Omental fat pad (tissue), 4 donors: ENCODE results near the gene RGPD3. TPM values are rescaled to one million over a fixed set of nuclear protein-coding genes. Genes with fewer than 3 reads are reported as not detected.
"Not testable (repeated sequence)": the region's sequence is repeated elsewhere in the genome, so short reads cannot be mapped to it uniquely, and the experiment has no call there.

Experiments
- ATAC-seq: fragments of 150-250 bp; one replicate; pipeline ENCODE4 v1.9.1; 2016; ENCODE audit warnings: mild to moderate bottlenecking, moderate library complexity; ENCODE audit not compliant: low FRiP score
- DNase-seq: peaks from one replicate; pipeline ENCODE4 v3.0.0-alpha.2; 2019; ENCODE audit warnings: low spot score
- total RNA-seq, 4 donors: library from RNA; depleted of rRNA; stranded (reverse); fragments of >200 nt; gene quantifications; one replicate each; pipeline ENCODE4 v1.1.0, GENCODE V29; 2016
- TF ChIP-seq, protein P1 (sequence below), 3 donors: fragments of 450-650 bp; IDR thresholded peaks; one replicate each; pipeline ENCODE4 v1.5.1; 2016 to 2017; ENCODE audit warnings: antibody characterized with exemption in 3 of 3, mild to moderate bottlenecking in 3 of 3, moderate library complexity in 2 of 3

RGPD3 gene
- 1 to 10 TPM in 1 of 4 donors, under 1 TPM in 3; 0.47 to 1.1 (median 0.67) TPM for total RNA-seq

GRCh38 chr2:106468107-106468506 is at the start of gene RGPD3:
Gene RGPD3 (minus strand): TSS chr2:106468413. CDS start chr2:106468288, 125 bp downstream.
- DNase-seq, ATAC-seq: not testable (repeated sequence)

GRCh38 chr2:106517329-106517728 is 49.1 kb upstream of the RGPD3 start:
- TF ChIP-seq, protein P1, sequence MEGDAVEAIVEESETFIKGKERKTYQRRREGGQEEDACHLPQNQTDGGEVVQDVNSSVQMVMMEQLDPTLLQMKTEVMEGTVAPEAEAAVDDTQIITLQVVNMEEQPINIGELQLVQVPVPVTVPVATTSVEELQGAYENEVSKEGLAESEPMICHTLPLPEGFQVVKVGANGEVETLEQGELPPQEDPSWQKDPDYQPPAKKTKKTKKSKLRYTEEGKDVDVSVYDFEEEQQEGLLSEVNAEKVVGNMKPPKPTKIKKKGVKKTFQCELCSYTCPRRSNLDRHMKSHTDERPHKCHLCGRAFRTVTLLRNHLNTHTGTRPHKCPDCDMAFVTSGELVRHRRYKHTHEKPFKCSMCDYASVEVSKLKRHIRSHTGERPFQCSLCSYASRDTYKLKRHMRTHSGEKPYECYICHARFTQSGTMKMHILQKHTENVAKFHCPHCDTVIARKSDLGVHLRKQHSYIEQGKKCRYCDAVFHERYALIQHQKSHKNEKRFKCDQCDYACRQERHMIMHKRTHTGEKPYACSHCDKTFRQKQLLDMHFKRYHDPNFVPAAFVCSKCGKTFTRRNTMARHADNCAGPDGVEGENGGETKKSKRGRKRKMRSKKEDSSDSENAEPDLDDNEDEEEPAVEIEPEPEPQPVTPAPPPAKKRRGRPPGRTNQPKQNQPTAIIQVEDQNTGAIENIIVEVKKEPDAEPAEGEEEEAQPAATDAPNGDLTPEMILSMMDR (IDR thresholded peaks at IDR 0.05), result no peak
- ATAC-seq, result no peak

GRCh38 chr2:106516864-106517263 is 48.7 kb upstream of the RGPD3 start:
- ATAC-seq (no peak), DNase-seq (no peak)
- TF ChIP-seq, protein P1 (IDR thresholded peaks at IDR 0.05), result no peak

More at GRCh38 chr2:106517329-106517728, 49.1 kb upstream of the RGPD3 start:
- DNase-seq, result no peak

DNA sequence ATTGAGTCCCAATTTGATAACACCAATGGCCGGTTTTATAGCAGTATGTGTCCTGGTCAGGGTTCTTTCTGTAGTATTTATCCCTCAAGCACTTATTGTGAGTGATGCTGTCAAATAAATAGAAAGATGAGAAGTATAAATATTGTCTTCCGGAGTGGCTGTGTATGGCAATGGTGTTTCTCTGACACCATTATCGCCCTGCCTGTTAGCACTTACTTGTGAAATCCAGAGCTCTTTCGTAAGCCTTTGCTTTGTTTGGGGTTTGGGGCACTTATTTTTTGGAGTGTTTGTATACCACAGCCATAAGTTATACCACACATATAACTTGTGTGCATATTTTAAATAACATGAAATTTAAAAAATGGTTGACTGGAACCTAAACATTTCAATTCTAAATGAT is 48.2 kb upstream of the RGPD3 start:
- no peak for ATAC-seq
- DNase-seq, result no peak
- TF ChIP-seq, protein P1 (IDR thresholded peaks at IDR 0.05), result no peak

DNA sequence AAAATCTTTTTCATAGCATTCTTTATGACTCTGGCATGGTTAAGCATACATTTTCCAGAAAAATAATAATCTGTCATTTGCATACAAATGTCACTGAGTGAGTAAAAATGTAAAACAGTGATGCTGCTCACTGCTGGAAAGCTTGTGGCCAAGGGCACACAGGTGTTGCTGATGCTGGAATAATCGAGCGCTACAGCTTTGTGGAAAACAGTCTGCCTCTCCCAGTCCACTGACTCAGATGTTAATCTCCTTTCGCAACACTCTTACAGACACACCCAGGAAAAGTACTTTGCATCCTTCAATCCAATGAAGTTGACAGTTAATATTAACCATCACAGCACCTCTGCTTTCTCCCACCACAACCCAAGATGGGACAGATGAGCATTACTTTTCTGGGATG is 46.6 kb upstream of the RGPD3 start:
- not testable (repeated sequence) for DNase-seq
- peak; percentile 70 for ATAC-seq

DNA sequence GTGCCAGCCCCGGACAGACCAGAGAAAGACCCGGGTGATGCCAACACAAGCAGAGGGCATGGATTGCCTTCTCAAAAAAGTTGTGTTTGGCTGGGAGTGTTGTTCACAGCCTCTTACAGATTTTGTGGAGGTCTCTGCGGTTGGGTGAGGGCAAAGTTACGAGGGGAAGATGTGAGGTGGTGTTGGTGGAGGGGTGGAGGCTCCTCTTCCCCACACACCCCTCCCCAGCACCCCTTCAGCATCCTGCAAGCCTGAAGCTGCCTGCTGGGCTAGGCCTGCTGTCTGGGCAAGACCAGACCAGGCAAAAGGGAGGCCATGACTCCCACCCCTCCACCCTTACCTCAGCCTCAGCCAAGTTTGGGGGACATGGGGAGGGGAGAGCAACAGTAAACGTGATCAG is 45.2 kb upstream of the RGPD3 start:
- ATAC-seq, DNase-seq: not testable (repeated sequence)

DNA sequence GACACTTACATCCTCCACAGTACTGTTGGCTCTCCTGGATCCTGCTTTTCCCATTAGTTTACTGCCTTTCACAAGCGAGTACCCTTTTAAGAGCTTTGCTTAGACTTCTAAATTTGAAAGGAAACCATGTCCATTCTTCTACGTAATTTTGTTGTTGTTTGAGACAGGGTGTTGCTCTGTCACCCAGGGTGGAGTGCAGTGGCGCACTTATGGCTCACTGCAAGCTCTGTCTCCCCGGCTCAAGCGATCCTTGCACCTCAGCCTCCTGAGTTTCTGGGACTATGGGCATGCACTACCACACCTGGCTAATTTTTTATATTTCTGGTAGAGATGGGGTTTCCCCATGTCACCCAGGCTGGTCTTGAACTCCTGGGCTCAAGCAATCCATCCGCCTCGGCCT is 43.7 kb upstream of the RGPD3 start:
- not testable (repeated sequence) for ATAC-seq, DNase-seq

- DNase-seq, result peak; percentile 49
- peak; percentile 81 for ATAC-seq
These were observed 43.3 kb upstream of the RGPD3 start for GRCh38 chr2:106511476-106511901.

DNA sequence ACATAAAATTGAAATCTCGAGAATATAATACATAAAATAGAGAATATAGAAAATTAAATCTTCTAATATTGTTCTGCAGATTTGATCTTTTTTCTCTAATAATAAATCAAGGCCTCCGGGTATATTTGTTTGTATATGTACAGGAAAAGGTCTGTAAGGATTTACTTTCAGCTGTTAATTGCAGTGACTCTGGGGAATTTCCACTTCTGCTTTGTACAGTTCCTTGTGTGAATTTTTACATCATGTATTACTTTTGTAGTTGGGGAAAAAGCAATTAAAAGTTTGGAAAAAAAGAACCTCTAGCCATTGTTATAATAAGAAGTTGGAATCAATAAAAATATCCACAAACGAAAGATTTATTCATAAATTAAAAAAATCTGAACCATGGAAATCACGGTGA is 42.6 kb upstream of the RGPD3 start:
- not testable (repeated sequence) for ATAC-seq, DNase-seq

DNA sequence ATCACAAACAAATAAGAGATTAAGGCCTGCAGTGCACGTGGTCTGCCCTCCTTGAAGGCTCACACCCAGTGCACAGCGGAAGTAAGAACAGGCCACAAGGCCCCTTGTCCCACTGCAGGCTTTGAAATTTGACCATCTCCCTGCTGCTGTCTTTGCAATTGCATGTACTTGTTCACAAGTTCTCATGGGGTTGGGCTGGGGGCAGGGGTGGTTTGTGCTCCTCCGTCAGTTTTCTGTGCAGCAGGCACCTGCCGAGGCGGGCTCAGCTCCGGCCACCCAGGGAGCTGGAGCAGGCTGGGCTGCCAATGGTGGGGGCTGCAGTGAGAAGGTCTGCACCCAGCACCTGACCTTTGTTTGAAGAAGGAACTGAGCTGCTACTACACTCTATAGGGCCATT is 41.2 kb upstream of the RGPD3 start:
- not testable (repeated sequence) for ATAC-seq

GRCh38 chr2:106508660-106509373 is 40.6 kb upstream of the RGPD3 start:
- ATAC-seq, DNase-seq: not testable (repeated sequence)

More for the DNA sequence above, 41.2 kb upstream of the RGPD3 start:
- DNase-seq, result not testable (repeated sequence)

GRCh38 chr2:106506002-106506687 is 37.9 kb upstream of the RGPD3 start:
- not testable (repeated sequence) for DNase-seq, ATAC-seq

GRCh38 chr2:106504787-106505186 is 36.6 kb upstream of the RGPD3 start:
- not testable (repeated sequence) for DNase-seq, ATAC-seq

DNA sequence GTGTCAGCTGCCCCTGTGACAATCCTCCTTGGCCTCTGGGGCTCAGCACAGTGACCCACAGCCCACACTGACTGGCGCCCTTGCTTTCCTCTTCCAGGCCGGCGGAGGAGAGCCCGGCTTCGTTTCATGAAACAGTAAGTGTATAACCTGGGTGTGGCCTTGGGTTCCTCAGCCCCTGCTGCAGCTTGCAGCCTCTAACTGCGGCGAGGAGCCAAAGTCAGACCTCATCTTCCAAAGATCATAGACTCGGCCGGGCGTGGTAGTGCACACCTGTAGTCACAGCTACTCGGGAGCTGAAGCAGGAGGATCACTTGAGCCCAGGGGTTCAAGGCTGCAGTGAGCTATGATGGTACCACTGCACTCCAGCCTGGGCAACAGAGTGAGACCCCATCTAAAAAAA is 36.0 kb upstream of the RGPD3 start:
- DNase-seq, ATAC-seq: not testable (repeated sequence)

GRCh38 chr2:106502351-106502750 is 34.1 kb upstream of the RGPD3 start:
- not testable (repeated sequence) for DNase-seq, ATAC-seq

DNA sequence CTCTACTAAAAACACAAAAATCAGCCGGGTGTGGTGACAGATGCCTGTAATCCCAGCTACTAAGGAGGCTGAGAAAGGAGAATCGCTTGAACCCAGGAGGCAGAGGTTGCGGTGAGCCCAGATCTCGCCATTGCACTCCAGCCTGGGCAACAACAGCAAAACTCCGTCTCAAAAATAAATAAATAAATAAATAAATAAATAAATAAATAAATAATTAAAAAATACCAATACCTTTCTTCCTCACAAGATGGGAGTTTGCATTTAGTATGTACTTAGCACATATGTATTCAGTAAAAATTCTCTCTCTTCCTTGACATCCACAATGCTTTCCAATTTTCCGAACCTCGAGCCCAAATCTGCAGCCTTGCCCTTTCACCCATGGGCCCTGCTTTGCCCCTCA is 32.1 kb upstream of the RGPD3 start:
- not testable (repeated sequence) for DNase-seq

More for the DNA sequence above, 32.1 kb upstream of the RGPD3 start:
- not testable (repeated sequence) for ATAC-seq
